Measurements from ENCODE around the gene PTTG1IP2. TPM values are rescaled to one million over a fixed set of nuclear protein-coding genes. Genes with fewer than 3 reads are reported as not detected.
"Not testable (repeated sequence)": the region's sequence is repeated elsewhere in the genome, so short reads cannot be mapped to it uniquely, and the experiment has no call there.

The PTTG1IP2 gene
- not detected in 2 replicates for total RNA-seq (2014; rRNA removed; shearing (Covaris generic))
- not detected in 2 replicates for polyA plus RNA-seq (2014; cell fraction: nucleus; rRNA removed)

GRCh38 chr7:90469554-90469953 is at the start of gene PTTG1IP2:
PTTG1IP2 (plus strand) TSS chr7:90469639; CDS start chr7:90469787, 148 bp downstream.
- DNase-seq (ENCODE audit: extremely low read depth, low read depth), result no peak

GRCh38 chr7:90421651-90422050 is 47.8 kb upstream of the PTTG1IP2 start:
- no peak for DNase-seq (ENCODE audit: extremely low read depth, low read depth)

GRCh38 chr7:90424720-90425119 is 44.7 kb upstream of the PTTG1IP2 start:
- DNase-seq (ENCODE audit: extremely low read depth, low read depth), result no peak

GRCh38 chr7:90425376-90425775 is 44.1 kb upstream of the PTTG1IP2 start:
- DNase-seq (ENCODE audit: extremely low read depth, low read depth), result no peak

GRCh38 chr7:90430614-90431460 is 38.6 kb upstream of the PTTG1IP2 start:
- no peak for DNase-seq (ENCODE audit: extremely low read depth, low read depth)

GRCh38 chr7:90432752-90433151 is 36.7 kb upstream of the PTTG1IP2 start:
- no peak for DNase-seq (ENCODE audit: extremely low read depth, low read depth)

GRCh38 chr7:90433221-90433620 is 36.2 kb upstream of the PTTG1IP2 start:
- DNase-seq (ENCODE audit: extremely low read depth, low read depth), result no peak

- DNase-seq (ENCODE audit: extremely low read depth, low read depth), result no peak
Measured at GRCh38 chr7:90445633-90446032, 23.8 kb upstream of the PTTG1IP2 start.

DNA sequence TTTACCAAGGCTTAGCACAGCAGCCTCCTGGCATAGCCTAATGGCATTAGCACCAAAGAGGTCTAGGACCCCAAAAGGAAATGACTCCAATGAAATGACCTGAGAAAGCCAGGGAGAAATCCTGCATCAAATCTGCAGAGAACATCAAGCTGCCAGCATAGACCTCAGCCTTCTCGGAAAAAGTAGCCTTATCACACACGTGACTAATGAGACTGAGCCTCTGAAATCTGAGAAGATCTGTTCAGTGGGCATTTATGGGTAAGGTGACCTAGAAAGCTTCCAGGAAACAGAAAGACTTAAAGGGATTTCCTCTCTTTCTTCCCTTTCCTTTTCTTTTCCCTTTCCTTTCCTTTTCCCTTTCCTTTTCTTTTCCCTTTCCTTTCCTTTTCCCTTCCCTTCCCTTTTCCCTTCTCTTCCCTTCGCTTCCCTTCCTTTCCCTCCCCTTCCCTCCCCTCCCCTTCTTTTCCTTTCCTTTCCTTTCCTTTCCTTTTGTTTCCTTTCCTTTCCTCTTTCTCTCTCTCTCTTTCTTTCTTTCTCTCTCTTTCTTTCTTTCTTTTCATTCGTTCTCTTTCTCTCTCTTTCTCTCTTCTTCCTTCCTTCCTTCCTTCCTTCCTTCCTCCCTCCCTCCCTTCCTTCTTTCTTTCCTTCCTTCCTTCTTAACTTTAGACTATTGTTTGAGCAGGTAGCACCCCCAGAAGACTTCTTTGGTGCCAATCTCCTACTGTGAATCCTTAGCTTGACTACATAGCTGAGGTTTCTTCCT is 23.1 kb upstream of the PTTG1IP2 start:
- DNase-seq (ENCODE audit: extremely low read depth, low read depth), result no peak

- DNase-seq (ENCODE audit: extremely low read depth, low read depth), result no peak
Measured at GRCh38 chr7:90453259-90453891, 16.1 kb upstream of the PTTG1IP2 start.

GRCh38 chr7:90453931-90454330 is 15.5 kb upstream of the PTTG1IP2 start:
- no peak for DNase-seq (ENCODE audit: extremely low read depth, low read depth)

- peak; percentile 47 for DNase-seq (ENCODE audit: extremely low read depth, low read depth)
Measured at GRCh38 chr7:90455163-90456030, 14.0 kb upstream of the PTTG1IP2 start.

DNA sequence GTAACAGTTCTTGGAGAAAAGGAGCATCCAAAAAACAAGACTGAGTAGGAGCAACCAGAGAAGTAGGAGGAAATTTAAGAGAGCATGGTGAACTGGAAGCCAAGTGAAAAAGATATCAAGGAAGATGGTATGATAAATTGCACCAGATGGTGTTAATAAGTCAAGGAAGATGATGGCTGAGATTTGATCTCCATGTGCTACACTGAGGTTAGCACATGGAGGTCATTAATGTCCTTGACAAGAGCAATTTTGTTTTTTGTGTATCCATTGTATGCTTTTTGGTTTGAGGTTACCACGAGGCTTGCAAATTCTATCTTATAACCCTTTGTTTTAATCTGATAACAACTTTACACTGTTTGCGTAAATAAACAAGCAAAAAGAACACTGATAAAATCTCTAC is 11.3 kb upstream of the PTTG1IP2 start:
- DNase-seq (ENCODE audit: extremely low read depth, low read depth), result no peak

DNA sequence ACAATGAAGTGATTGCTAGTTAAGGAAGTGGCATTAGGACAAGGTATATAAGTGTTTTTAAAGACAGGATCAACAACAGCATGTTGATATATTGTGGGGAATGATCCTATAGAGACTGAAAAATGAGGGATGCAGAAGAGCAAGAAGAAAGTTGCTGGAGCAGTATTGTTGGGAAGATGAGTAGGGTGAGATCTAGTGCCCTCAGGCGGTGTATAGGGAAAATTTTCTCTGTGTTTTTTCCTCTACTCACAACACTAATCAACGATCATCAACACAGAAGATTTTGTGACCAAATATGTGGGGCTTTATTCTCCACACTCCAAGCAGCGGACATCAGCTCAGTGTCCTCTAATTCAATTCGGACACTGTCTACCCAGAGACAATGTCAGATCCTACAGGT is 9.6 kb upstream of the PTTG1IP2 start:
- no peak for DNase-seq (ENCODE audit: extremely low read depth, low read depth)

GRCh38 chr7:90461219-90461618 is 8.2 kb upstream of the PTTG1IP2 start:
- no peak for DNase-seq (ENCODE audit: extremely low read depth, low read depth)

DNA sequence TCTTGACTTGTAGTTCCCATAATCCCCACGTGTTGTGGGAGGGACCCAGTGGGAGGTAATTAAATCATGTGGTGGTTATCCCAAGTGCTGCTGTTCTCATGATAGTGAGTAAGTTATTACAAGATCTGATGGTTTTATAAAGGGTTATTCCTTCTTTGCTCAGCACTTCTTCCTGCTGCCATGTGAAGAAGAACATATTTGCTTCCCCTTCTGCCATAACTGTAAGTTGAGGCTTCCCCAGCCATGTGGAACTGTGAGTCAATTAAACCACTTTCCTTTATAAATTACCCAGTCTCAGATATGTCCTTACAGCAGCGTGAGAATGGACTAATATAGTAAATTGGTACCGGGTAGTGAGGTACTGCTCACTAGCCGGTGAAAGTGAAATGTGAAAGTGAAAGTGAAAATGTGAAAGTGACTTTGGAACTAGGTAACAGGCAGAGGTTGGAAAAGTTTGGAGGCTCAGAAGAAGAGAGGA is 6.2 kb upstream of the PTTG1IP2 start:
- DNase-seq (ENCODE audit: extremely low read depth, low read depth), result not testable (repeated sequence)

DNA sequence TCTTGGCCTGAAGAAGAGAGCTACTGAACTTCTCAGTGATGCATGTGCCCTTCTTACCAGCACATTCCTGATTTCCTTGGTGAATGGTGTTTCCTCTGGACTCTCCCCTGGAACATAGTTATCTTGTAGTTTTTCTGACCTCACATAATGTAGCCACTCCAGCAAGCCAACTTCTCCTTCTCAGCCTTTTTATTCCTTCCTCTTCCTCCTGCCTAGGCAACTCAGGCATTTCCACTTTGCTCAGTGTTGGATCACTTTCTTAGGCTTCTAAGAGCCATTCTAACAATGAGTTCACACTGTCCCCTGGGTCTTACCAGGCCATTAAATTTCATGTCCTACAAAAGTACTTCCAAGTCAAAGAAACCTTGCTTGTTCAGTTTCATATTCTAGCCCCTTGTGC is 3.6 kb upstream of the PTTG1IP2 start:
- no peak for DNase-seq (ENCODE audit: extremely low read depth, low read depth)

- DNase-seq (ENCODE audit: extremely low read depth, low read depth), result no peak
Measured at GRCh38 chr7:90472805-90473540, 3.5 kb downstream of the PTTG1IP2 start.

DNA sequence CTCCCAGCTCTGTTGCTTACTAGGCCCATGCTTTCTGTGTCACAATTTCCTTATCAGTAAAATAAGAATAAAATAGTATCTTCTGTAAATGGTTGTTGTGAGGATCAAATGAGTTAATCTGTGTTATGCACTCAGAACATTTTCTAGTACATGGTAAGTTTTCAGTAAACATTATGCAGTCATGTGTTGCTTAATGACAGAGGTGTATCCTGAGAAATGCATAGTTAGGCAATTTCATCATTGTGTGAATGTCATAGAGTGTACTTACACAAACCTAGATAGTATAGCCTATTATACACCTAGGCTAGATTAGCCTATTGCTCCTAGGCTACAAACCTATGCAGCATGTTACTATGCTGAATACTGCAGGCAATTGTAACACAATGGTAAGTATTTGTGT is 4.4 kb downstream of the PTTG1IP2 start:
- DNase-seq (ENCODE audit: extremely low read depth, low read depth), result peak; percentile 15

All from NCI-H460 (cell line).